Skeletal muscle cell (primary cell): ENCODE results near the gene ULK2.
"Not testable (repeated sequence)": the region's sequence is repeated elsewhere in the genome, so short reads cannot be mapped to it uniquely, and the experiment has no call there.

ENCODE experiments used
- DNase-seq: peaks from one replicate; pipeline ENCODE4 v3.0.0-alpha.2; 2010; ENCODE audit warnings: low read depth
- H3K4me3 ChIP-seq: 2 replicates; pipeline ENCODE4 v1.5.1; 2011; ENCODE audit warnings: low read depth, mild to moderate bottlenecking, control low read depth, low read length, moderate library complexity

Gene ULK2

GRCh38 chr17:19873346-19873745 is 5.6 kb upstream of the ULK2 start:
- H3K4me3 ChIP-seq: no peak overlapping the region
- no peak for DNase-seq

GRCh38 chr17:19868079-19868395 is 301 bp upstream of the ULK2 start:
- no peak for DNase-seq
- peak overlapping the region; percentile 83 for H3K4me3 ChIP-seq

- peak; percentile 17 for DNase-seq
These were observed 732 bp downstream of the ULK2 start for GRCh38 chr17:19867079-19867328.

GRCh38 chr17:19865021-19865420 is 2.7 kb downstream of the ULK2 start:
- DNase-seq: no peak
- H3K4me3 ChIP-seq: no peak overlapping the region

More at GRCh38 chr17:19867079-19867328, 732 bp downstream of the ULK2 start:
- H3K4me3 ChIP-seq: peak overlapping the region; percentile 83

GRCh38 chr17:19860647-19861177 is 7.0 kb downstream of the ULK2 start:
- DNase-seq: not testable (repeated sequence)

GRCh38 chr17:19857640-19858039 is 10.1 kb downstream of the ULK2 start:
- DNase-seq: no peak
- no peak overlapping the region for H3K4me3 ChIP-seq

More at GRCh38 chr17:19860647-19861177, 7.0 kb downstream of the ULK2 start:
- H3K4me3 ChIP-seq: not testable (repeated sequence)

GRCh38 chr17:19833914-19834313 is 33.8 kb downstream of the ULK2 start:
- H3K4me3 ChIP-seq: no peak overlapping the region
- no peak for DNase-seq

- no peak overlapping the region for H3K4me3 ChIP-seq
- DNase-seq: no peak
These were observed 37.7 kb downstream of the ULK2 start for GRCh38 chr17:19830061-19830460.

GRCh38 chr17:19812407-19812806 is 55.3 kb downstream of the ULK2 start:
- H3K4me3 ChIP-seq: no peak overlapping the region
- DNase-seq: no peak

- DNase-seq: no peak
- H3K4me3 ChIP-seq: no peak overlapping the region
These were observed 62.7 kb downstream of the ULK2 start for GRCh38 chr17:19805006-19805405.

GRCh38 chr17:19800571-19800970 is 67.2 kb downstream of the ULK2 start:
- no peak for DNase-seq
- H3K4me3 ChIP-seq: no peak overlapping the region

GRCh38 chr17:19799796-19800195 is 67.9 kb downstream of the ULK2 start:
- no peak for DNase-seq
- H3K4me3 ChIP-seq: no peak overlapping the region

- no peak overlapping the region for H3K4me3 ChIP-seq
These were observed 71.3 kb downstream of the ULK2 start for GRCh38 chr17:19796457-19796856.

GRCh38 chr17:19791918-19792550 is 75.7 kb downstream of the ULK2 start:
- no peak for DNase-seq
- H3K4me3 ChIP-seq: no peak overlapping the region

More at GRCh38 chr17:19796457-19796856, 71.3 kb downstream of the ULK2 start:
- DNase-seq: no peak

- H3K4me3 ChIP-seq: no peak overlapping the region
- DNase-seq: no peak
These were observed 79.9 kb downstream of the ULK2 start for GRCh38 chr17:19787733-19788357.

GRCh38 chr17:19785854-19786253 is 81.9 kb downstream of the ULK2 start:
- no peak overlapping the region for H3K4me3 ChIP-seq
- DNase-seq: no peak

GRCh38 chr17:19781488-19782458 is 86.0 kb downstream of the ULK2 start:
- no peak overlapping the region for H3K4me3 ChIP-seq
- no peak for DNase-seq

GRCh38 chr17:19780846-19781245 is 86.9 kb downstream of the ULK2 start:
- DNase-seq: peak; percentile 9
- H3K4me3 ChIP-seq: no peak overlapping the region

GRCh38 chr17:19773534-19773933 is 94.2 kb downstream of the ULK2 start:
- DNase-seq: no peak
- H3K4me3 ChIP-seq: no peak overlapping the region

- H3K4me3 ChIP-seq: no peak overlapping the region
- no peak for DNase-seq
These were observed 95.6 kb downstream of the ULK2 start for GRCh38 chr17:19771971-19772630.
